HL-60 (cell line): Measurements from ENCODE around the gene IQCE.

Experiments
- DNase-seq, 2 experiments: peaks; one replicate each; pipeline ENCODE4 v3.0.0-alpha.2; 2010 to 2020; ENCODE audit warnings: low read depth in 1 of 2, low spot score in 1 of 2
- H3K27ac ChIP-seq: fragments of 250-450 bp; sonication (Bioruptor Pico); replicated peaks from 2 replicates; pipeline ENCODE4 v1.5.1; 2020; ENCODE audit warnings: mild to moderate bottlenecking, moderate library complexity
- H3K27me3 ChIP-seq: fragments of 250-450 bp; sonication (Bioruptor Pico); 2 replicates; pipeline ENCODE4 v1.5.1; 2021; ENCODE audit warnings: mild to moderate bottlenecking, moderate library complexity; ENCODE audit not compliant: insufficient read depth, poor library complexity, severe bottlenecking
- H3K4me3 ChIP-seq: replicated peaks from 2 replicates; pipeline ENCODE4 v1.5.1; 2011; ENCODE audit warnings: mild to moderate bottlenecking, control low read depth, low read length; ENCODE audit not compliant: insufficient read depth
- GABPA ChIP-seq: IDR thresholded peaks from 2 replicates; pipeline ENCODE4 v1.6.1; 2012; ENCODE audit warnings: low read depth
- POLR2AphosphoS5 ChIP-seq: IDR thresholded peaks from 2 replicates; pipeline ENCODE4 v1.6.1; 2012; ENCODE audit warnings: low read depth
- SPI1 ChIP-seq: IDR thresholded peaks from 2 replicates; pipeline ENCODE4 v1.6.1; 2012; ENCODE audit warnings: low read depth, mild to moderate bottlenecking, borderline replicate concordance
- TF ChIP-seq, protein P1 (sequence below): IDR thresholded peaks from one replicate; pipeline ENCODE4 v1.5.1; 2011; ENCODE audit warnings: low read length, control low read depth, inconsistent platforms; ENCODE audit not compliant: insufficient read depth
- TF ChIP-seq, protein P2 (sequence below): IDR thresholded peaks from 2 replicates; pipeline ENCODE4 v1.6.1; 2012; ENCODE audit warnings: low read depth; ENCODE audit not compliant: insufficient replicate concordance

Gene IQCE

DNA sequence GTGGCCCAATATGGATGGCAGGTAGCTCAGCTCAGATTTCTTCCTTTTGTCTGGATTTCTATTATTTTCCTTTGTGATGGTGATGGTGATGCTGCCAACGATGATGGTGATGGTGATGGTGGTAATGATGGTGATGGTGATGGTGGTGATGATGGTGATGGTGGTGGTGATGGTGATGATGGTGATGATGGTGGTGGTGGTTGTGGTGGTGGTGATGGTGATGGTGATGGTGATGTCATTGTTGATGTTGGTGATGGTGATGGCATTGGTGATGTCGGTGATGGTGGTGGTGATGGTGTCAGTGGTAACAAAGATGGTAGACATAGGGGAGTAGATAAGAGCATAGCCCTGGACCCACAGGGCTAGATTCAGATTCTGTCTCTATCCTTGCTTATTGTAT, 98.4 kb downstream of the IQCE start:
- H3K27ac ChIP-seq = no peak overlapping the region
- H3K27me3 ChIP-seq = no peaks in the 10 kb centered on the region
- TF ChIP-seq SPI1 (no peak), POLR2AphosphoS5 (no peak)
- no peak for DNase-seq
- H3K4me3 ChIP-seq = no peak overlapping the region

DNA sequence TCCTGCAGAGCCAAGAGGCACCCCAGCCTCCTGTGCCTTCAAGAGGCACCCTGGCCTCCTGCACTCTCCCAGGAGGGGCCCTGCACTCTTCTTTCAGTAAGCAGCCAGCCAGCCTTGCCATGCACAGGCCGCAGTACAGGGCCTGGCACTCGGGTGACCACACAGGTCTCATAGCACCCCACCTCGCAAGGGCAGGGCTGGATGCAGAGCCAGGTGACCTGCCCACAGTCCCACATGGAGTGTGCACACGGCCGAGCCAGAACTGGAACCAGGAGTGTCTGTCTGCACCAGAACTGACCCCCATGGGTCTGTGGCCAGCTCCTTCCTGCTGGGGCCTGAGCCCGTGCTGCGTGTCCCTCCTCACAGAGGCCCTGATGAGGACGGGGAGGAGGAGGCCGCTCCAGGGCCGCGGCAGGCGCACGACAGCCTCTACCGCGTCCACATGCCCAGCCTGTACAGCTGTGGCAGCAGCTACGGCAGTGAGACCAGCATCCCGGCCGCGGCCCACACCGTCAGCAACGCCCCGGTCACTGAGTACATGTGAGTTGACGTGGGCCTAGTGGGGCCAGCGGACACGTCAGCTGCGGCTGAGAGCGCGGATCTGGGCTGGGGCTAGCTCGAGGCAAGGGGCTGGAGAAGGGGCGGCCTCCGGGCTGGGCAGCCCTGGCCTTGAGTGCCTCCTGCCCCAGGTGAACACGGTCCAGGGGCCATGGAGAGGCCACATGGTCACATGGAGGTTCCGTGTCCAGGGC, 99.3 kb downstream of the IQCE start:
- Histone ChIP-seq H3K4me3 (no peak overlapping the region), H3K27me3 (no peaks in the 10 kb centered on the region), H3K27ac (no peak overlapping the region)
- TF ChIP-seq SPI1 = no peak
- TF ChIP-seq, protein P1, sequence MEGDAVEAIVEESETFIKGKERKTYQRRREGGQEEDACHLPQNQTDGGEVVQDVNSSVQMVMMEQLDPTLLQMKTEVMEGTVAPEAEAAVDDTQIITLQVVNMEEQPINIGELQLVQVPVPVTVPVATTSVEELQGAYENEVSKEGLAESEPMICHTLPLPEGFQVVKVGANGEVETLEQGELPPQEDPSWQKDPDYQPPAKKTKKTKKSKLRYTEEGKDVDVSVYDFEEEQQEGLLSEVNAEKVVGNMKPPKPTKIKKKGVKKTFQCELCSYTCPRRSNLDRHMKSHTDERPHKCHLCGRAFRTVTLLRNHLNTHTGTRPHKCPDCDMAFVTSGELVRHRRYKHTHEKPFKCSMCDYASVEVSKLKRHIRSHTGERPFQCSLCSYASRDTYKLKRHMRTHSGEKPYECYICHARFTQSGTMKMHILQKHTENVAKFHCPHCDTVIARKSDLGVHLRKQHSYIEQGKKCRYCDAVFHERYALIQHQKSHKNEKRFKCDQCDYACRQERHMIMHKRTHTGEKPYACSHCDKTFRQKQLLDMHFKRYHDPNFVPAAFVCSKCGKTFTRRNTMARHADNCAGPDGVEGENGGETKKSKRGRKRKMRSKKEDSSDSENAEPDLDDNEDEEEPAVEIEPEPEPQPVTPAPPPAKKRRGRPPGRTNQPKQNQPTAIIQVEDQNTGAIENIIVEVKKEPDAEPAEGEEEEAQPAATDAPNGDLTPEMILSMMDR = no peak
- TF ChIP-seq, protein P2, sequence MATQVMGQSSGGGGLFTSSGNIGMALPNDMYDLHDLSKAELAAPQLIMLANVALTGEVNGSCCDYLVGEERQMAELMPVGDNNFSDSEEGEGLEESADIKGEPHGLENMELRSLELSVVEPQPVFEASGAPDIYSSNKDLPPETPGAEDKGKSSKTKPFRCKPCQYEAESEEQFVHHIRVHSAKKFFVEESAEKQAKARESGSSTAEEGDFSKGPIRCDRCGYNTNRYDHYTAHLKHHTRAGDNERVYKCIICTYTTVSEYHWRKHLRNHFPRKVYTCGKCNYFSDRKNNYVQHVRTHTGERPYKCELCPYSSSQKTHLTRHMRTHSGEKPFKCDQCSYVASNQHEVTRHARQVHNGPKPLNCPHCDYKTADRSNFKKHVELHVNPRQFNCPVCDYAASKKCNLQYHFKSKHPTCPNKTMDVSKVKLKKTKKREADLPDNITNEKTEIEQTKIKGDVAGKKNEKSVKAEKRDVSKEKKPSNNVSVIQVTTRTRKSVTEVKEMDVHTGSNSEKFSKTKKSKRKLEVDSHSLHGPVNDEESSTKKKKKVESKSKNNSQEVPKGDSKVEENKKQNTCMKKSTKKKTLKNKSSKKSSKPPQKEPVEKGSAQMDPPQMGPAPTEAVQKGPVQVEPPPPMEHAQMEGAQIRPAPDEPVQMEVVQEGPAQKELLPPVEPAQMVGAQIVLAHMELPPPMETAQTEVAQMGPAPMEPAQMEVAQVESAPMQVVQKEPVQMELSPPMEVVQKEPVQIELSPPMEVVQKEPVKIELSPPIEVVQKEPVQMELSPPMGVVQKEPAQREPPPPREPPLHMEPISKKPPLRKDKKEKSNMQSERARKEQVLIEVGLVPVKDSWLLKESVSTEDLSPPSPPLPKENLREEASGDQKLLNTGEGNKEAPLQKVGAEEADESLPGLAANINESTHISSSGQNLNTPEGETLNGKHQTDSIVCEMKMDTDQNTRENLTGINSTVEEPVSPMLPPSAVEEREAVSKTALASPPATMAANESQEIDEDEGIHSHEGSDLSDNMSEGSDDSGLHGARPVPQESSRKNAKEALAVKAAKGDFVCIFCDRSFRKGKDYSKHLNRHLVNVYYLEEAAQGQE = no peak
- no peak for TF ChIP-seq POLR2AphosphoS5
- no peak for TF ChIP-seq GABPA
- no peak for DNase-seq

DNA sequence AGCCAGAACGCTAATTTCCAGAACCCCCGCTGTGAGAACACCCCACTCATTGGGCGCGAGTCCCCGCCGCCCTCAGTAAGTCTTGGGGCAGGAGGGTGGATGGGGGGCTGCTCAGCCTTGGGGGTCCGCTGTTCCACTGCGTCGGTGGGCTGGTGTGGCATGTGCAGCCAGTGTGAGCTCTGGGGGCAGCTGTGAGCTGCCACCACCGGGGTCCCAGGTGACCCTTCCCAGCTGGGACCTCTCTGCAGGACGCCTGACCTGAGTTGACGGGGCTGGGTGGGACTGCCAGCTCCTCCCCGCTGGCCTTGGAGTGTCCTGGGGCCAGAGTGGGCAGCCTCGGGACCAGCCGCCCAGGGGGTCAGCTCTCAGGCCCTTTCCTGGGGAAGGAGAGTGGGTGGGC, 100.2 kb downstream of the IQCE start:
- Histone ChIP-seq H3K27ac (no peak overlapping the region), H3K27me3 (no peaks in the 10 kb centered on the region), H3K4me3 (no peak overlapping the region)
- DNase-seq = no peak
- TF ChIP-seq, protein P1 = no peak
- no peak for TF ChIP-seq SPI1
- TF ChIP-seq, protein P2 = no peak
- no peak for TF ChIP-seq POLR2AphosphoS5
- no peak for TF ChIP-seq GABPA

DNA sequence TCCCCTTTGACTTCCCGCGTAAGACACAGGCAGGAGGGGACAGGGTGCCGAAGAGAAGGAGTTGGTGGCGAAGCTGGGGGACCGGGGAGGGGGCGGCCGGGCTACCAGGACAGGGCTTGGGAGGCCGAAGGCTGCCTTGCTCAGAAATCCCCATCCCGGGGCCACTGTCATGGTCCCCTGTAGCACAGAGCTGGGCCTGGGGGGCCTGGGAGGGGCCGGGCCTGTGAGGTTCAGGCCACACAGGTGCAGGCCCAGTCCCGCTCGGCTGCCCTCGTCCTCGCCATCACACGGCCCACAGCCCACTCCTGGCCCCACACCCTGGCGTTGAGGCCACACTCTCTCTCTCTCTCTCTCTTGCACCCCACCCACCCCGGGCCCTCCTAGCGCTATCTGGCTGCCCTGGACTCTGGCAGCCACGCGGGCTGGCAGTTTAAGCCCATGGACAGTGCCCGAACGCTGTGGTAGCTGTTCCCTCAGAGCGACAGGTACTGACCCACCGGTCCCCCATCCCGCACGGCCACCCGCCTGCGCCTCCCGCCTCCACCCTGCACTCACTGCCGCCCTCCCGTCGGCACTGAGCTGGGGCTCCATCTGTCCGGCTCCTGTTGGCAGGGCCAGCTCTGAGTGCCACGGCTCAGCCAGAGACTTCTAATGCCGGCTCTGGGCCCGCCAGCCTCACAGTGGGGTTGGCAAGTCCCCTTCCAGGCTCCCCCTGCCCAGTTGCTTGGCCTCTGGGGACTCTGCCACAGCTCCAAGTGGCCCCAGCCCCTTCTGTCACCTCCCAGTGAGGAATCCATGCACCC, 101.0 kb downstream of the IQCE start:
- DNase-seq = no peak
- Histone ChIP-seq H3K27ac (no peak overlapping the region), H3K4me3 (no peak overlapping the region), H3K27me3 (no peaks in the 10 kb centered on the region)
- TF ChIP-seq, protein P2 = no peak
- TF ChIP-seq, protein P1 = no peak
- no peak for TF ChIP-seq GABPA
- TF ChIP-seq POLR2AphosphoS5 = no peak
- no peak for TF ChIP-seq SPI1
